CD4-positive, alpha-beta T cell treated with Interleukin-21 for 1 hour (primary cell): ENCODE results near the gene NFASC.

Experiments used
- DNase-seq: peaks from one replicate; pipeline ENCODE4 v3.0.0-alpha.2; 2020

NFASC gene

GRCh38 chr1:204987689-204988088 is 117.0 kb downstream of the NFASC start:
- DNase-seq = no peak

GRCh38 chr1:204988196-204988595 is 117.5 kb downstream of the NFASC start:
- DNase-seq = no peak

GRCh38 chr1:204989266-204990058 is 118.8 kb downstream of the NFASC start:
- peak; percentile 50 for DNase-seq

- DNase-seq = no peak
Measured at GRCh38 chr1:204990059-204990664, 119.5 kb downstream of the NFASC start.

GRCh38 chr1:204990721-204991341 is 120.2 kb downstream of the NFASC start:
- DNase-seq = no peak

GRCh38 chr1:204991342-204991844 is 120.7 kb downstream of the NFASC start:
- DNase-seq = no peak

- DNase-seq = peak; percentile 18
Measured at GRCh38 chr1:204992201-204992997, 121.7 kb downstream of the NFASC start.

GRCh38 chr1:204992998-204993314 is 122.3 kb downstream of the NFASC start:
- DNase-seq = no peak

- DNase-seq = no peak
Measured at GRCh38 chr1:204994086-204994862, 123.6 kb downstream of the NFASC start.

GRCh38 chr1:204996981-204997380 is 126.3 kb downstream of the NFASC start:
- no peak for DNase-seq

GRCh38 chr1:204997591-204998355 is 127.1 kb downstream of the NFASC start:
- DNase-seq = no peak

GRCh38 chr1:205001162-205001561 is 130.5 kb downstream of the NFASC start:
- DNase-seq = no peak

- no peak for DNase-seq
Measured at GRCh38 chr1:205002705-205003104, 132.0 kb downstream of the NFASC start.

- DNase-seq = no peak
Measured at GRCh38 chr1:205003358-205004131, 132.9 kb downstream of the NFASC start.

GRCh38 chr1:205004351-205004750 is 133.7 kb downstream of the NFASC start:
- no peak for DNase-seq

- DNase-seq = no peak
Measured at GRCh38 chr1:205008896-205009295, 138.2 kb downstream of the NFASC start.

GRCh38 chr1:205009670-205010069 is 139.0 kb downstream of the NFASC start:
- DNase-seq = no peak

- DNase-seq = no peak
Measured at GRCh38 chr1:205012391-205013140, 141.9 kb downstream of the NFASC start.

GRCh38 chr1:205013683-205014367 is 143.2 kb downstream of the NFASC start:
- DNase-seq = no peak
